ENCODE data around the gene PAX4.
A peak's percentile ranks its signal among the peaks of the same experiment; 100 is the strongest.

PAX4 gene

DNA sequence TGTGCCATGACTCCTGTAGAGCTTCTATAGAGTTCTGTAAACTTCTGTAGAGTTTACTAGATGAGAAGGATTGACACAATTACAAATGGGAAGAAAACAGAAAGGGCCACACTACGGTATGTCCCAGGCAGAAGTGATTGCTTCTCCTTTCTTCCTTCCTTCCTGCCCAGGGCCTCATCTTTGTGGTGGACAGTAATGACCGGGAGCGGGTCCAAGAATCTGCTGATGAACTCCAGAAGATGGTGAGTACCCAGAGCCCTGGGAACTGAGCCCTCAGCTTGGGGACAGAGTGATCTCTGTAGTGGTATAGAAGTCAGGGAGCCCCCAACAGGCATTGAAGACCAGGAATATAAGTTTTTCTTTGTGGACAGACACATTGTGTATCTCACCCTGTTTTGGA lies 28.0 kb downstream of the PAX4 start (continued):
- TF ChIP-seq, protein P1, sequence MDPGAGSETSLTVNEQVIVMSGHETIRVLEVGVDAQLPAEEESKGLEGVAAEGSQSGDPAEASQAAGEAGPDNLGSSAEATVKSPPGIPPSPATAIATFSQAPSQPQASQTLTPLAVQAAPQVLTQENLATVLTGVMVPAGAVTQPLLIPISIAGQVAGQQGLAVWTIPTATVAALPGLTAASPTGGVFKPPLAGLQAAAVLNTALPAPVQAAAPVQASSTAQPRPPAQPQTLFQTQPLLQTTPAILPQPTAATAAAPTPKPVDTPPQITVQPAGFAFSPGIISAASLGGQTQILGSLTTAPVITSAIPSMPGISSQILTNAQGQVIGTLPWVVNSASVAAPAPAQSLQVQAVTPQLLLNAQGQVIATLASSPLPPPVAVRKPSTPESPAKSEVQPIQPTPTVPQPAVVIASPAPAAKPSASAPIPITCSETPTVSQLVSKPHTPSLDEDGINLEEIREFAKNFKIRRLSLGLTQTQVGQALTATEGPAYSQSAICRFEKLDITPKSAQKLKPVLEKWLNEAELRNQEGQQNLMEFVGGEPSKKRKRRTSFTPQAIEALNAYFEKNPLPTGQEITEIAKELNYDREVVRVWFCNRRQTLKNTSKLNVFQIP (CRISPR knock-in tag; IDR thresholded peaks at IDR 0.05; ENCODE audit: borderline replicate concordance, low read depth) = no peak
- TF ChIP-seq ARNTL (CRISPR knock-in tag; IDR thresholded peaks at IDR 0.05; ENCODE audit: borderline replicate concordance, low read depth) = no peak
- no peak for TF ChIP-seq ZFP30 (CRISPR knock-in tag; IDR thresholded peaks at IDR 0.05)
- TF ChIP-seq ZNF70 (CRISPR knock-in tag; IDR thresholded peaks at IDR 0.05) = no peak
- no peak for TF ChIP-seq TOX (CRISPR knock-in tag; IDR thresholded peaks at IDR 0.05; ENCODE audit: borderline replicate concordance)
- TF ChIP-seq TCF4 (CRISPR knock-in tag; IDR thresholded peaks at IDR 0.05; ENCODE audit: borderline replicate concordance) = no peak
- no peak for TF ChIP-seq CSDC2 (CRISPR knock-in tag; IDR thresholded peaks at IDR 0.05)
- no peak for TF ChIP-seq RARB (CRISPR knock-in tag; IDR thresholded peaks at IDR 0.05)
- TF ChIP-seq, protein P2, sequence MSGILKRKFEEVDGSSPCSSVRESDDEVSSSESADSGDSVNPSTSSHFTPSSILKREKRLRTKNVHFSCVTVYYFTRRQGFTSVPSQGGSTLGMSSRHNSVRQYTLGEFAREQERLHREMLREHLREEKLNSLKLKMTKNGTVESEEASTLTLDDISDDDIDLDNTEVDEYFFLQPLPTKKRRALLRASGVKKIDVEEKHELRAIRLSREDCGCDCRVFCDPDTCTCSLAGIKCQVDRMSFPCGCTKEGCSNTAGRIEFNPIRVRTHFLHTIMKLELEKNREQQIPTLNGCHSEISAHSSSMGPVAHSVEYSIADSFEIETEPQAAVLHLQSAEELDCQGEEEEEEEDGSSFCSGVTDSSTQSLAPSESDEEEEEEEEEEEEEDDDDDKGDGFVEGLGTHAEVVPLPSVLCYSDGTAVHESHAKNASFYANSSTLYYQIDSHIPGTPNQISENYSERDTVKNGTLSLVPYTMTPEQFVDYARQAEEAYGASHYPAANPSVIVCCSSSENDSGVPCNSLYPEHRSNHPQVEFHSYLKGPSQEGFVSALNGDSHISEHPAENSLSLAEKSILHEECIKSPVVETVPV (CRISPR knock-in tag; IDR thresholded peaks at IDR 0.05) = no peak
- TF ChIP-seq ZNF8 (CRISPR knock-in tag; IDR thresholded peaks at IDR 0.05) = no peak

DNA sequence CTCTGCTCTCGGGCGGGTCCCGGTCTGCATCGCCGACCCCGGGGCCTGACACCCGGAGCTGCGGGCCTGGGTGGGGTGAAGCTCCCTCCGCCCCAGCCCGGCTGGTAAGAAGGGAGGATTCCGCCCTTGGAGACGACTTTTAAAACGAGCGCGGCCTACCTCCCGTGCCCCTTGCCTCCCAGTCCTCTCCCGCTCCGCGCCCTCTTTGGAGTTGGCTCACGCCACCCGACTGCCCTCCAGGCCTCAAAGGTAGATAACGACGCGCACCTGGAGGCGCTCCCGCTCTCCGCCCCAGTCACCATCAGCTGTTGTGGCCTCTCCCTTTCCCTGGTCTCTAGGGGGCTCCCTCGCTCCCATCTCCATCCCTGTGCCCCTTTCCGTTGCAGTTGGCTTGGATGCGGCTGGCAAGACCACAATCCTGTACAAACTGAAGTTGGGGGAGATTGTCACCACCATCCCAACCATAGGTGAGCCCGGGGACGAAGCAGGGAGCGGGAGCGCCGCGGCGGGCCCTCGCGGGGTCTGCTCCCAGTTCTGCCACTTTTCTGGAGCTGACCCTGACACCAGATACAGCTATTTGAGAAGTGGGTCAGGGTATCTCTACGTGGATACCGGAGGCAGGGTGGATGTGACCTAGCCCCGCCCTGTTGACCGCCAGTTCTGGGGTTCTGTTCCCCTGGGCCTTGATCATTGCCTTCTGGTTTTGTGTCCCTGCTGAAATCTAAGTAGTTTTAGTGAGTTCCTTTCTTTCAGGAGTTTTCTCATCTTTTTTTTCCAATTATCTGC lies 29.1 kb downstream of the PAX4 start:
- TF ChIP-seq ZFP3 (CRISPR knock-in tag; IDR thresholded peaks at IDR 0.05) = peak; percentile 9; the same call in 1 of the 2 replicates
- 0 out of 2 replicates have a peak, but pooled peaks have one; percentile 34 for TF ChIP-seq ZNF565 (CRISPR knock-in tag; conservative IDR thresholded peaks at IDR 0.05; ENCODE audit: low read depth)
- no peak for TF ChIP-seq BACH2 (CRISPR knock-in tag; IDR thresholded peaks at IDR 0.05; ENCODE audit: borderline replicate concordance)
- no peak for TF ChIP-seq GLIS3 (CRISPR knock-in tag; IDR thresholded peaks at IDR 0.05)
- ATAC-seq = peak; percentile 71

DNA sequence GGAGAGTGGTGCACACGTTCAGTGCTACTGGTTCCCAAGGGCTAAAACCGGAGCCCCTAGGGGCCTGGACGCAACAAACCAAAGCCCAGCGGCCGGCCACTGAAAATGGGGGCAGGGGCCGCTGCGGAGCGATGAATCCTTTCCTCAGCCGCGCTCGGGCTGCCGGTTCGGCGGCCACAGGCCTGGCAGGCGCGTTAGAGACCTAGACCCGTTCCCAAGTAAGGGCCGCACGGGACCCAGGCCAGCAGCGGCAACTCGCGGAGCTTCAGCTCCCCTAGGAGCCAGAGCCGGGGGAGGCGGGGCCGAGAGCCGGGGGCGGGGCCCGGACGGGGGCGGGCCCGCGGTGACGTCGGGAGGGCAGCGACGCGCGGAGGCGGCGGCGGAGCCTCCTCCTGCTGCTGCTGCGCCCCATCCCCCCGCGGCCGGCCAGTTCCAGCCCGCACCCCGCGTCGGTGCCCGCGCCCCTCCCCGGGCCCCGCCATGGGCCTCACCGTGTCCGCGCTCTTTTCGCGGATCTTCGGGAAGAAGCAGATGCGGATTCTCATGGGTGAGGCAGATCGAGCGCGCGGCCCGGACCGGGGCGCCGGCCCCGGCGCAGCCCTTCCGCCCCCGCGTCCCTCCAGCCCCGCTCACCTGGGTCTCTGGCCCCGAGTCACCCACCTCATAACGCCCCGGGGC lies 29.8 kb downstream of the PAX4 start, which contains the start of gene ARF5:
TSS of gene ARF5 (plus strand) at position 393 of the 678 bp plus-strand sequence. CDS start at position 481, 88 bp downstream.
- peak; percentile 78 for ATAC-seq
- 0 out of 2 replicates have a peak, but pooled peaks have one; percentile 4 for TF ChIP-seq CSDC2 (CRISPR knock-in tag; IDR thresholded peaks at IDR 0.05)
- TF ChIP-seq ZNF8 (CRISPR knock-in tag; IDR thresholded peaks at IDR 0.05) = no peak
- TF ChIP-seq PATZ1 (CRISPR knock-in tag; IDR thresholded peaks at IDR 0.05; ENCODE audit: borderline replicate concordance) = no peak
- no peak for TF ChIP-seq ZFP3 (CRISPR knock-in tag; IDR thresholded peaks at IDR 0.05)
- TF ChIP-seq ZC3H10 (CRISPR knock-in tag; IDR thresholded peaks at IDR 0.05) = no peak

- TF ChIP-seq, protein P2 (CRISPR knock-in tag; IDR thresholded peaks at IDR 0.05) = no peak
- TF ChIP-seq PATZ1 (CRISPR knock-in tag; IDR thresholded peaks at IDR 0.05; ENCODE audit: borderline replicate concordance) (no peak), BACH2 (CRISPR knock-in tag; IDR thresholded peaks at IDR 0.05; ENCODE audit: borderline replicate concordance) (no peak), ISL1 (CRISPR knock-in tag; IDR thresholded peaks at IDR 0.05) (no peak), CSDC2 (CRISPR knock-in tag; IDR thresholded peaks at IDR 0.05) (no peak), ZNF565 (CRISPR knock-in tag; conservative IDR thresholded peaks at IDR 0.05; ENCODE audit: low read depth) (no peak), GLIS3 (CRISPR knock-in tag; IDR thresholded peaks at IDR 0.05) (no peak), CREB5 (CRISPR knock-in tag; IDR thresholded peaks at IDR 0.05; ENCODE audit: low read depth) (no peak), OSR1 (CRISPR knock-in tag; IDR thresholded peaks at IDR 0.05) (no peak), TOX (CRISPR knock-in tag; IDR thresholded peaks at IDR 0.05; ENCODE audit: borderline replicate concordance) (no peak), PPARA (CRISPR knock-in tag; IDR thresholded peaks at IDR 0.05; ENCODE audit: borderline replicate concordance) (no peak), ZFP30 (CRISPR knock-in tag; IDR thresholded peaks at IDR 0.05) (no peak), ZNF70 (CRISPR knock-in tag; IDR thresholded peaks at IDR 0.05) (no peak), ESRRG (CRISPR knock-in tag; IDR thresholded peaks at IDR 0.05) (no peak), ZFP3 (CRISPR knock-in tag; IDR thresholded peaks at IDR 0.05) (no peak)
- no peak for ATAC-seq
These were observed 30.3 kb downstream of the PAX4 start for GRCh38 chr7:127587663-127588018.
